ENCODE measurements around the gene UGT1A4.

UGT1A4 gene

DNA sequence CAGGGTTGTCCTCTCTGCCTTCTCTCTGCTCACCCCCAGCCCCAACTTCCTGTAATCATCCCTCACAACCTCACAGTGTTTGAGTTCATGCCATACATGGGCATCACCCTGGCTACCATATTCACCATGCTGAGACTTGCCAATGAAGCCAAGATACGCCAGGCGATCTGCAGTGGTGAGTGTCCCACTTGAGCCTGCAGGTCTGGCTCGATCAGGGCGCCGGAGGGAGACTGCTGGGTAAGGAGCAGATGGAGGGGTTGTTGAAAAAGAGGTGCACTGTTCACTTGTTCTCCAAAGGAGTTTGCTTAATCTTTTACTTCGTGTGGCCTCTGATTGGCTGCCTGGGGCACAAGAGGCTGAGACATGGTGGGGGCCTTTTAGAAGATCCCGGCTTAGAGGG is 74.2 kb downstream of the UGT1A4 start:
- DNase-seq, result no peak

- no peak for DNase-seq
Observed at GRCh38 chr2:233793465-233794127, 75.1 kb downstream of the UGT1A4 start.

DNA sequence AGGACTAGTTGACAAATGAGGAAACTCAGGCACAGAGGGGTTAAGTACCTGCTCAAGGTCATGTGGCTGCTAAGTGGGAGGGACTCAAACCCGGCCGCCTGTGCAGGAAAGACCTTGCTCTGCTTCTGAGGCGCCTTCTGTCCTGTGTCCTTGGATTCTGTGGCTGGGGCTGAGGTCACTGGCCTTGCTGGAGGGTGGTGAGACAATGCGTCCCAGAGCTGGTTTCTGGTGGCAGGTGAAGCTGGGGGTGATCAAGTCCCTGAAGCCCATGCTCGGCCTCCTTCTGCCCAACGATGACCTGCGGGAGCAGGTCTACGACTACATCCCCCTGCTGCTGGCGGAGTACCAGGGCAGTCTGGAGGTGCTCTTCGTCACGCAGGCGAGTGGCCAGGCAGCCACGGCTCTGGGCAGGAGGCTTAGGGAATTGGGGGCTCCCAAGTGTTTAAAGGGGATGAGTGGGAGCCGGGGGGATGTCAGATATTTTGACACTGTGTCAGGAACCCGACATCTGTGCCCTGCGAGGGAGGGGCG is 75.7 kb downstream of the UGT1A4 start:
- DNase-seq, result no peak

DNA sequence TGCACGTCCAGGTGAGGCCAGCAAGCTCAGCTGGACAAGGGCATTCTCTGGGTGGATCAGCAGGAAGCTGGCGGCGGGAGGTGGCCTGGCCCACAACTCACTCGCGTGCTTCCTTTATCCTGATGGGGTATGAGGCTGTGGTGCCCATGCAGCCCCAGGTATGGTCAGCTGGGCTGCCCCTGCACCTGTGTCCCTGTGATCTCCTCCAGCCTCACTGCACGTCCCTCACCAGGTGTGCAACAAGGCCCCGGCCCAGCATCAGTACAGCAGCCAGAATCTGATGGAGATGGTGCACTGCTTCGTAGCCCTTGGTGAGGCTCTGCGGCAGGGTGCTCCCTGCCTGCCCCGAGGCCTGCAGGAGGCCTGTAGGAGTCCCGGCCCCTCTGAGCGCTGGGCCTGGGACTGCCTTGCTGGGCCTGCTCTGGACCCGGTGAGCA is 77.2 kb downstream of the UGT1A4 start:
- DNase-seq, result no peak

DNA sequence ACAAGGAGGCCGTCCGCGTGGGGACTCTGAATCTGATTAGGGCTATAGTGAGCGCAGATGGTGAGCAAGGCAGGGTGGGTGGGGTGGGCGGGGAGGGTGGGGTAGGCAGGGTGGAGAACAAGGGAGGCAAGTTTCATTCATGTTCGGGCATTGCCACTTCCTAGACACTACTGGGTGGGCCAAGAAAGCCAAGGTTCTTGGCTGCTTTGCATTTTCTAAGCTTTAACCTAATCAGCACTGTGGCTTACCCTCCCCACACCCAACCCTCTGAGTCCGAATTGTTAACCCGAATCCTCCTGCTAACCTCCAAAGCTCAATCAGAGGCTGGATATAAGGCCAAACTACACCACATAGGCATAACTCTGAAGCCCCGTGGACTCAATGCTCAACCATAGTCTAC is 77.7 kb downstream of the UGT1A4 start:
- no peak for DNase-seq

DNA sequence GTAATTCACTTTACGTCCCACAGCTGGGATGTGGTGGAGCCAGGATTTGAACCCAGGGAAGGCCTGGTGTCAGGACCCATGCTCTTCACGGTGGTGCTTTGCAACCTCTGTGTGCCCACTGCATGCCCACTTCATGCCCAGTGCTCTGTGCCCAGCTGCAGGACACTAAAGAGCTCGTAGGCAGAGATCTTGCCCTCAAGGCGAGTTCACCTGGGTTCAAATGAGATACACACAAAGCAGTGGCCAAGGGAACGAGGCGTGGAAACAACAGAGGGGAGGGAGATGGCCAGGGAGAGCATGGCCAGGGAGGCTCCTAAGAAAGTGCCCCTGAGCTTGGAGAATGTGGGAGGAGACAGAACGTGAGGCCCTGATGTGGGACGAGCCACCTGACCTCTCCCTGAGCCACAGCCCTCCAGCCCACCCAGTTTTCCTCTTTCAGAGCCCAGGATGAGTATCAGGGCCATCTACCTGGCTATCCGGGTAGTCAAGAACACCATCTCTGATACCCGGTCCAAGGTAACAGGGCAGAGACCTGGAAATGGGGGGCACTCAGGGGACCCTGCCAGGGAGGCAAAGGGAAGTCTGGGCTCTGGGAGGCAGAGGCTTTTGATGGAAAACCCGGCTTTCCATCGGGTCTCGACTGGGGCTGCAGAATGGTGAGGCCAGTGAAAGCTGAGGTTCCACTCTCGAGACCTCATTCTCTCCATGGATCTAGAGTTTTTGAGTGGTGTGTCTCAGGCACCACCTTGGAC is 80.0 kb downstream of the UGT1A4 start:
- DNase-seq, result no peak

DNA sequence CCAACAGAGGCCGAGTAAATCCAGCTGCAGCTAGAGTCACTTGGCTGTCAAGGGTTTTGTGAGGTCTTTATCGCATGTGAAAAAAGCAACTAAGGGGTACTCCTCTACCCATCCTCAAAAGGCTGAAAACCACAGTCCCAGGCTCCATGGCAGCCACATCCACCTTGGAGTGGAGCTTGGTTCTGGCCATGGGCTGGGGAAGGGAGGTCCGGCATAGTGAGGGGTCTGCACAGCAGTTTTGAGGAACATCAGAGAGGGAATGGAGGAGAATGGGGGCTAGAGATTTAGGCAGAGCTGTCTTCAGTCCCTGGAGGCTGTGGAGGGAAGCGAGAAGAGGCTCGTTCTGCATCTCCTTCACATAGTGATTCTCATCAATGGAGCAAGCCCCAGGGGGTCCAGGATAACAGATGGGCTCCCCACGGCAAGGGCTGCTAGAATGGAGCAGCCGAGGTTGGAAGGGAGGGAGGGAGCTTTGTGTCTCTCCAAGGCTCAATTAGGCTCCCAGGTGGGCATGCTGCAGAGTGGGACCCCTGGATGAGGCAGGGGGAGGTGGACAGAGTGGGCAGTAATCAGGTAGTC is 80.6 kb downstream of the UGT1A4 start:
- DNase-seq, result no peak

- no peak for DNase-seq
Observed at GRCh38 chr2:233799716-233800115, 81.2 kb downstream of the UGT1A4 start.

GRCh38 chr2:233800208-233800607 is 81.7 kb downstream of the UGT1A4 start:
- DNase-seq, result no peak

DNA sequence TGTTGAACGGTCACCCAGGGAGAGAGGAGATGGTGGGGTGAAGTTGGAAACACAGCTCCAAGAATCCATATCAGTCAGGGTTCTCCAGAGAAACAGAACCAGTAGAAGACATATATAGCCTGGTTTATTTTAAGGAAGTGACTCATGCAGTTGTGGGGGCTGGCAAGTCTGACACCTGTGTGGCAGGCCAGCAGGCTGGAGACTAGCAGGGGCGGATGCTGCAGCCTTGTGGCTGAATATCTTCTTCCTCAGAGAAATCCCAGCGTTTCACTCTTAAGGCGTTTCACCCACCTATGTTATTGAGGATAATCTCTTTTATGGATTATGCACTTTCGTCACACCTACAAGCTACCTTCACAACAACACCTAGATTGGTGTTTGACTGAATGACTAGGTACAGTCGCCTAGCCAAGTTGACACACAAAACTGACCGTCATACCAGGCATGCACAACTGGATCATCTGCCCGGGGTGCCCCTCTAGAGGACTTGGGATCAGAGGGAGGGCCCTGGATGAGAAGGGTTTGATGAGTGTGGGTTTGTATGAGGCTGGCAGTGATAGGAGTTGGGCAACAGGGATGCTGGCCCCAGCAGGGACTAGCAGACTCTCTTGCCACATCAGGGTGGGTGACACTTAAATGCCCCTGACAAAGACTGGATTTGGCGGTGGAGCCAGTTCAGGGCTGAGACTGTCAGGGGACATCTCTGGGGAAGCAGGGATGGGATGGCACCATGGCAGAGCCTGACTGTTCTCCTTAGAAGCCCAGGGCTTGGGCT is 83.0 kb downstream of the UGT1A4 start:
- DNase-seq, result no peak

GRCh38 chr2:233802132-233802815 is 83.7 kb downstream of the UGT1A4 start:
- no peak for DNase-seq

DNA sequence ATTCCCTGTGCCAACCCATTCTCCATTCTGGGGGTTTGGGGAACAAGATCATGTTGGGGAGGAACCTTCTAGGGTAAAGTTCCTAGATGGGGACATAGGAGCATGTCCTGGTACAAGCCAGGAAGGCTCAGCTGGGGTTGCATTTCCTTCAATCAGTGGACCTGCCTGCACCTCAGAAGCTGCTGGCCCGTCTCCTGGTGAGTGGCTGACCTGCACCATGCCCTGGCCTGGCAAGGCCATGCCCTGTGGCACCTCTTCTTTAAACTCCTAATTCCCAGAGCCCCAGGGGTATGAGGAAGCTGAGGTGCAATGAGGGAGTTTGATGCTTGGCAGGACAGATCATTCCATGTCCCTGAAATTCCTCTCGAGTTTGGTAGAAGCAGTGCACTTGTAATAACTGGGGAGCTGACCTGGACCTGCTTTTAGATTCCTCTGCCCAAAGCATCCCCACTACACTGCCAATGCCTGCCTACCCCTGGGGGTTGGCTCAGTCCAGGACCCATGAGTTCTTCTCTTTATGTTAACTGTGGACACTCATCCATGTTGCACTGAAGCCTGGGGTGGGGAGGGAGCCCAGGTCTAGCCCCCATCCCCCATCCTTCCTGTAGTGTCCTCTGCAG is 84.9 kb downstream of the UGT1A4 start:
- DNase-seq, result no peak

DNA sequence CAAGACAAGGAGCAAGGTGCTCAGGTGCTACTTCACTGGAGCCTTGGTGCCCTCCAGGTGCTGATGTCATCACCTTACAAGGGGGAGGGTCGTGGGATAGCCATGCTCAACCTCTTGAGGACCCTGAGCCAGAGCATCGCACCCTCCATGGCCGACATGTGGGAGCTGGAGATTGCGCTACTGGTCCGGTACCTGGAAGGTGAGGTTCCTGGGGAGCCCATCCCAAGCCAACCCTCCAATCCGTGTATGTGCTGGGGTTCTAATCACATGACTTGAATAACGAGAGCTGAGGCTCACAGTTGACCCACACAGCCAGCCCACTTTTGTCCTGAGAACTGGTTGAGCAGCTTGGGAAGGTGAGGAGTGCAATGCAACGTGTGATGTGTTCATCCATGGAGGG is 85.5 kb downstream of the UGT1A4 start:
- no peak for DNase-seq

DNA sequence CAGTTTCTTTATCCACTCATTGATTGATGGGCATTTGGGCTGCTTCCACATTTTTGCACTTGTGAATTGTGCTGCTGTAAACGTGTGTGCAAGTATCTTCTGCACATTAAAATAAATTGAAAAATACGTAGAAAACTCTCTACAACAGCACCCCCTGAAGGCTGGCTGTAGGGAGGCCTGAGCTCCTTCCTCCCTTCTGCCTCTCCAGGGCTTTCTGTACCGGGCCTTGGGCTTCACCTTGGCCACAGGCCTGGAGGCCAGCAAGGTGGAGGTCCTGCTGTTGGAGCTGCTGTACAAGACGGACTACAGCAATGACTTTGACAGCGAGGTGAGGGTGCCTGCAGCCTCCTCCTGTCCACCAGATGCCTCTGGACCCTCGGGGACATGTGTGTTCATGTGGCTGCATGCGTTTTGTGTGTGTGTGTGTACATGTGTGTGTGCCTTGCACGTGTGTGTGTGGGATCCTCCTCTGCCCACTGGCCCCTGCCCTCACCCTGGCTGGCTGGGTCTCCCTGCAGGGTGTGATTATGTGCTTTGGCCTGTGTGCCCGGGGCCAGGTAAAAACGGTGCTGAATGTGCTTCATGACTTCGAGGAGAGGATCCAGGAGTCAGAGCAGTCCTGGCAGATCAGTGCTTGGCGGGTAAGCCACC is 88.8 kb downstream of the UGT1A4 start:
- DNase-seq, result no peak

DNA sequence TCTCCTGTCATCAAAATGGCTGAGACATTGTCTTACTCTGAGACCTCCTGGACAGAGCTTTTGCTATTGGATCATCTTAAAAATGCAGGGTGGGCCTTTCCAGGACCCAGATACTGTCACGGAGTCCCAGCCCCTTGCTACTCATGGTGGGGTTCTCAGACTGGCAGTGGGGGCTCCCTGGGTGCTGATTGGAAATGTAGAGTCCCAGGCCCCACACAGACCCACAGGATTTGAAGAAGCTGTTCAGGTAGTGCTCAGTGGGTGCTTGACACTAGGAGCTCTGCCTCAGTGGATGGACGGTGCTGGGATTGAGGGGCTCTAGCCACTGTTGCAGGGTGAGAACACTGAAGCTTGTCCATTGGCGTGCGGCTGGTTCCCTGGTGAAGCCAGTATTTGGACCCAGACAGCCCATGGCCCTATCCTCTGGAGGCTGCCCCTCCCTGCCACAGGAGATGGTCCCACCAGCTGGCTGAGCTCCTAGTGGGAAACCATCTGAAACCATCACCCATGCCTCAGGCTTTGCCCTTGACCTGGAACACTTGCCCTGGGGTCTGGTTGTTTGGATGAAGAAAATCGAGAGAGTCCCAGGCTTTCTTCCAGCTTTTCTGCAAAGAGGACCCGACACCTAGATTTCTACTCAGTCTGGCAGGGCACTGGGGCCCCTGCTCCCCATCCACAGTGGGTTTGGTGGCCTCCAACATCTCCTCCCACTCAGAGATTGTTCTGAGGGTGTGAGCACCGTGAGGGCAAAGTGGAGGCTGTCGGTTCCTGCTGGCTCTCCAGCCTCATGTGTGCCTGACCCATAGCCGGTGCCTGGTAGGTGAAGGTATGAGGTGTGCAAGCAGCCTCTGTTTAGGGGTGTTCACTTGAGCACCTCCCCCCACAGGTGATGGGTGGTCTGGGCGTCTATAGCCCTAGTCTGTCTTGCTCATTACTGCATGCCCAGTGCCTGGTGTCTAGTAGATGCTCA is 89.7 kb downstream of the UGT1A4 start:
- no peak for DNase-seq

DNA sequence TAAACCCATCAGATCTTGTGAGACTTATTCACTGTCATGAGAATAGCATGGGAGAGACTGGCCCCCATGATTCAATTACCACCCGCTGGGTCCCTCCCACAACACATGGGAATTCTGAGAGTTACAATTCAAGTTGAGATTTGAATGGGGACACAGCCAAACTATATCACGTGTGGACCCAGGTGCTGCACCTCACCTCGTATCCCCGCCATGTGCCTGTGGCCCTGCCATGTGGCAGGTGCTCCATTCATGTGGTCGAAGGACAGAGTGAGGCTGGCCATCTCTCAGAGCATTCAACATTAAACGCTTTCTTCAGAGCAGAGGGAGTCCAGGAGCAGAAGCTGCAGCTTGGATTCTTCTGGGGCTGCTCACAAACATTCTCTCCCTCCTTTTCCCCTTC is 91.8 kb downstream of the UGT1A4 start:
- no peak for DNase-seq

DNA sequence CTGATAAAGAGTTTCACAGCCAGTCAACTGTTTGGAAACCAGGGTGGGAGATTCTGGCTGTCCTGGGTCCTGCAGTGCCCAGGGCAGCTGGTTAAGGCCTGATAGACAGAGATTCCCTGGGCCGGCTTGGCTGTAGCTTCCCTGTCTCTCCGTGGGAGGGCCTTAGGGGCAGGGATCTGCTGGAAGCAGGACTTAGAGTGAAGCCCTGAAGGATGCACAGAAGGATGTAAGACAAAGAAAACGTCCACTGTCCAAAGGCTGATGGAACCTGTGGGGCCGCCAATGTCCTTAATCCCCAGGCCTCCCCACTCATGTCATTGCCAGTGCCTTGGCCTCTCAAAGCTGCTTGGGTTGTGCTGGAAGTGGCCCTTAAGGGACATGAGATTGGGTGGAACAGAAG is 92.6 kb downstream of the UGT1A4 start:
- DNase-seq, result no peak

DNA sequence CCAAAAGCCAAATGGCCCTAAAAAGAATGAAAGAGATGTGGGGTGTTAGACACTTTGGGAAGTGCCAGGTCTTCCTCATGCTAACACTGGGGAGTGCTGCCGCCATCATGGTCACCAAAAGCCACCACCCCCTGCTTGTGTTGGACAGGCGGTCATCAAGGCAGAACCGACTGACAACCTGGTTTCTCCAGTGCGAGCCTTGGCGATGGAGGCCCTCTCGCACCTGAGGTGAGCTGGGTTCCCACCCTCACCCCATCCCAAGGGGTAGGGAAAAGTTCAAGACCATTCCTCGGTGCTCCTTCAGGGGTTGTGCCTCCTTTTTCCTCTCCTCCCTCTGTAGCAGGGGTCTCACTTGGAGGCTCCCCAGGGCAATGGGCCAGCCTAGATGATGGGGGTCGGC is 93.2 kb downstream of the UGT1A4 start:
- no peak for DNase-seq

- DNase-seq, result no peak
Observed at GRCh38 chr2:233813236-233814055, 94.9 kb downstream of the UGT1A4 start.
